Measurements from ENCODE around the gene RHOF. TPM values are rescaled to one million over a fixed set of nuclear protein-coding genes. Genes with fewer than 3 reads are reported as not detected.

The RHOF gene
- total RNA-seq, 1 experiment from 2014 or later, result 232 TPM

DNA sequence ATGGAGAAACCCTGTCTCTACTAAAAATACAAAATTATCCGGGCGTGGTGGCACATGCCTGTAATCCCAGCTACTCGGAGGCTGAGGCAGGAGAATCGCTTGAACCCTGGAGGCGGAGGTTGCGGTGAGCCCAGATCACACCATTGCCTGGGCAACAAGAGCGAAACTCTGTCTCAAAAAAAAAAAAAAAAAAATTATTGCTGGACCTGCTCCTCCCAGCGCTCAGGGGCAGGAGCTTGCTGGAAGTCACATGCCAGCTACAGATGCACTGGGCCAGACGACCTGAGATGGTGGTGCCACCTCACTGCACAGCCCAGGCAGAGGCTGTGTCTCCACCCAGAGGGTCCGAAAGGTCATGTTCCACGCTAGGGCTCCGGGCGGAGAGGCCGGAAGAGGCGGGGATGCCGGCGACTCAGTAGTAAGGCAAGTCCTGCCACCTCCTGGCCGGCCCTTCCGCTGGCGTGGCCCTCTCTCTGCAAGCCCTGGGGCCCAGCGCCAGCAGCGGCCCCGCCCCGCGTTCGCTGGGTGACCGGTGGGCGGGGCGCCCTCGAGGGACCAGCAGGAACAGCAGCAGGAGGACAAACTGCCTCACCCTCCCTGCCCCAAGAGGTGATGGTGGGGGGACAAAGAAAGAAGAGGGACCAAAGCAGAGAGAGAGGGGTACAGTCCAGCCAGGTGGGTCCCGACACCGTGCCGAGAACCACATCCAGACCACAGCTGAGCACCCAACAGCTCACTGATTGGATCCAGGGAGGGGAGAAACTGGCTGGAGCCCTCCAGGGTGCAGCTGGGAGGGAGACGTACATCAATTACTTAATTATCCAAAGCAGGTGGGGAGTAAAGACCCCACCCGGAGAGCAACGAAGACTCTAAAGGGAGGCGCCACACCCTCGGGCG is 3.6 kb upstream of the RHOF start:
- BruUV-seq (replicated peaks), result no TSS peak
- peak overlapping the region; percentile 93 for H3K4me2 ChIP-seq (ENCODE audit: low read length)

GRCh38 chr12:121795034-121795968 is 1.8 kb upstream of the RHOF start:
- H3K4me3 ChIP-seq (ENCODE audit: low read length), result peak overlapping the region; percentile 84
- peak overlapping the region; percentile 51 for H2AFZ ChIP-seq (ENCODE audit: low read length)
- CTCF ChIA-PET, result interaction anchor here (0.6 to 4.0 kb wide), 16 partner anchors 11 to 243 kb away, joined by 3 to 95 read pairs (median 7); partner anchors contain the start of gene PSMD9
- H3K4me1 ChIP-seq (ENCODE audit: insufficient read depth, low read length), result peaks cover 71% of the 10 kb centered on the region
- no peaks in the 10 kb centered on the region for H3F3A ChIP-seq (ENCODE audit: low read length, unreplicated experiment)
- no peaks in the 10 kb centered on the region for H3K9me2 ChIP-seq (replicated peaks; ENCODE audit: low read length)
- no peaks in the 10 kb centered on the region for H3K9me3 ChIP-seq (ENCODE audit: low read length)
- H3K27me3 ChIP-seq (ENCODE audit: low read length), result no peaks in the 10 kb centered on the region
- 0 out of 2 replicates have a peak, but pooled peaks cover 3% of the 10 kb centered on the region for H3K36me3 ChIP-seq (ENCODE audit: low read depth, low read length)
- BruUV-seq (replicated peaks), result no TSS peak
- POLR2A ChIA-PET (ENCODE audit: unreplicated experiment), result interaction anchor here (0.9 kb wide), 1 partner anchor 12 kb away, joined by 4 read pairs; no protein-coding TSS in a partner anchor
- H3K79me2 ChIP-seq (ENCODE audit: low read length), result peaks cover 72% of the 10 kb centered on the region
- H3K4me2 ChIP-seq (ENCODE audit: low read length), result peak overlapping the region; percentile 93
- peak; percentile 5 for ATAC-seq
- H4K20me1 ChIP-seq (ENCODE audit: low read length), result no peaks in the 10 kb centered on the region
- peak overlapping the region; percentile 67 for H3K27ac ChIP-seq (ENCODE audit: low read length)
- peak overlapping the region; percentile 59 for H3K9ac ChIP-seq (ENCODE audit: low read length)
- intact Hi-C loops (cut with micrococcal nuclease), result loop anchor here (10.0 kb wide), 1 partner anchor 230 kb away; the partner anchor contains the start of gene BCL7A
- DNase-seq, result peak; percentile 89
- TF ChIP-seq, protein P1, sequence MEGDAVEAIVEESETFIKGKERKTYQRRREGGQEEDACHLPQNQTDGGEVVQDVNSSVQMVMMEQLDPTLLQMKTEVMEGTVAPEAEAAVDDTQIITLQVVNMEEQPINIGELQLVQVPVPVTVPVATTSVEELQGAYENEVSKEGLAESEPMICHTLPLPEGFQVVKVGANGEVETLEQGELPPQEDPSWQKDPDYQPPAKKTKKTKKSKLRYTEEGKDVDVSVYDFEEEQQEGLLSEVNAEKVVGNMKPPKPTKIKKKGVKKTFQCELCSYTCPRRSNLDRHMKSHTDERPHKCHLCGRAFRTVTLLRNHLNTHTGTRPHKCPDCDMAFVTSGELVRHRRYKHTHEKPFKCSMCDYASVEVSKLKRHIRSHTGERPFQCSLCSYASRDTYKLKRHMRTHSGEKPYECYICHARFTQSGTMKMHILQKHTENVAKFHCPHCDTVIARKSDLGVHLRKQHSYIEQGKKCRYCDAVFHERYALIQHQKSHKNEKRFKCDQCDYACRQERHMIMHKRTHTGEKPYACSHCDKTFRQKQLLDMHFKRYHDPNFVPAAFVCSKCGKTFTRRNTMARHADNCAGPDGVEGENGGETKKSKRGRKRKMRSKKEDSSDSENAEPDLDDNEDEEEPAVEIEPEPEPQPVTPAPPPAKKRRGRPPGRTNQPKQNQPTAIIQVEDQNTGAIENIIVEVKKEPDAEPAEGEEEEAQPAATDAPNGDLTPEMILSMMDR (conservative IDR thresholded peaks at IDR 0.05; ENCODE audit: low read depth, low read length), result peak; percentile 99
- no peak for TF ChIP-seq EZH2 (IDR thresholded peaks at IDR 0.05; ENCODE audit: low read length, unreplicated experiment)

More for the DNA sequence above, 3.6 kb upstream of the RHOF start:
- POLR2A ChIA-PET (ENCODE audit: unreplicated experiment), result interaction anchor here (0.6 to 1.4 kb wide), 2 partner anchors 10 to 155 kb away, joined by 3 to 10 read pairs; no protein-coding TSS in a partner anchor
- TF ChIP-seq, protein P1 (conservative IDR thresholded peaks at IDR 0.05; ENCODE audit: low read depth, low read length), result peak; percentile 32; the same call in 1 of the 2 replicates
- no peak for TF ChIP-seq EZH2 (IDR thresholded peaks at IDR 0.05; ENCODE audit: low read length, unreplicated experiment)
- peak; percentile 26 for ATAC-seq
- CTCF ChIA-PET, result interaction anchor here (0.6 to 4.0 kb wide), 6 partner anchors 13 to 96 kb away, joined by 4 to 95 read pairs (median 16); partner anchors contain the start of gene PSMD9
- peak overlapping the region; percentile 67 for H3K4me3 ChIP-seq (ENCODE audit: low read length)
- peak overlapping the region; percentile 58 for H3K9ac ChIP-seq (ENCODE audit: low read length)
- peaks cover 67% of the 10 kb centered on the region for H3K4me1 ChIP-seq (ENCODE audit: insufficient read depth, low read length)
- H4K20me1 ChIP-seq (ENCODE audit: low read length), result no peaks in the 10 kb centered on the region
- H3K27ac ChIP-seq (ENCODE audit: low read length), result peak overlapping the region; percentile 99
- no peaks in the 10 kb centered on the region for H3K27me3 ChIP-seq (ENCODE audit: low read length)
- intact Hi-C loops (cut with micrococcal nuclease), result loop anchor here (1.0 to 10.0 kb wide), 2 partner anchors 91 to 228 kb away; partner anchors contain the start of genes BCL7A and PSMD9
- H3K79me2 ChIP-seq (ENCODE audit: low read length), result peaks cover 68% of the 10 kb centered on the region
- DNase-seq, result peak; percentile 97
- no peaks in the 10 kb centered on the region for H3F3A ChIP-seq (ENCODE audit: low read length, unreplicated experiment)
- H3K9me3 ChIP-seq (ENCODE audit: low read length), result no peaks in the 10 kb centered on the region
- H3K36me3 ChIP-seq (ENCODE audit: low read depth, low read length), result no peaks in the 10 kb centered on the region
- H3K9me2 ChIP-seq (replicated peaks; ENCODE audit: low read length), result no peaks in the 10 kb centered on the region
- no peak overlapping the region for H2AFZ ChIP-seq (ENCODE audit: low read length)

All from PC-3 (cell line).